Endothelial cell of umbilical vein (primary cell): Measurements from ENCODE around the gene RLN3. TPM values are rescaled to one million over a fixed set of nuclear protein-coding genes. Genes with fewer than 3 reads are reported as not detected.

Source experiments
- BruUV-seq: library from RNA; stranded (reverse); fragments of 400-500 nt; replicated peaks from 2 replicates; lab custom pipeline; 2021; lab: Mats Ljungman, UMichigan
- CTCF ChIA-PET: fragments of 300-600, 350-600 bp; sonication (Branson Sonifier 250); formaldehyde crosslinking; loops from one replicate; lab custom pipeline; 2021; ENCODE audit warnings: antibody characterized with exemption, inconsistent platforms; lab: Charles Lee
- POLR2A ChIA-PET: fragments of 300-600, 350-600 bp; sonication (Branson Sonifier 250); formaldehyde crosslinking; loops from one replicate; lab custom pipeline; 2021; ENCODE audit warnings: antibody characterized with exemption, inconsistent platforms; lab: Charles Lee
- DNase-seq: peaks from one replicate; pipeline ENCODE4 v3.0.0-alpha.2; 2011; ENCODE audit warnings: low read depth, low spot score
- FAIRE-seq: peaks from 2 replicates; lab custom pipeline; 2011; peaks lifted over from hg19 to GRCh38; lab: Jason Lieb, UNC
- H2AFZ ChIP-seq: 2 replicates; pipeline ENCODE4 v1.6.0; 2012; ENCODE audit warnings: low read depth, low read length, control low read depth, inconsistent platforms
- H3K27ac ChIP-seq: 2 replicates; pipeline ENCODE4 v1.5.1; 2011; ENCODE audit warnings: low read depth, mild to moderate bottlenecking, control low read depth, low read length, moderate library complexity; ENCODE audit not compliant: insufficient read depth
- H3K27me3 ChIP-seq, 2 experiments: 2 replicates each; pipeline versions ENCODE4 v1.6.0 to v1.6.1; 2011; ENCODE audit warnings: low read length in 2 of 2, mixed read lengths in 1 of 2; ENCODE audit not compliant: control insufficient read depth in 2 of 2, insufficient read depth in 2 of 2
- H3K36me3 ChIP-seq, 2 experiments: 2 replicates in 1 of 2; 3 replicates in 1 of 2; pipeline ENCODE4 v1.5.1; 2011; ENCODE audit warnings: low read length in 2 of 2, mild to moderate bottlenecking in 1 of 2, moderate library complexity in 1 of 2; ENCODE audit not compliant: control insufficient read depth in 2 of 2, insufficient read depth in 2 of 2; ENCODE audit errors: extremely low read depth in 1 of 2
- H3K4me1 ChIP-seq: 3 replicates; pipeline ENCODE4 v1.5.1; 2011; ENCODE audit warnings: mild to moderate bottlenecking, low read length; ENCODE audit not compliant: control insufficient read depth, insufficient read depth; ENCODE audit errors: extremely low read depth
- H3K4me2 ChIP-seq: 2 replicates; pipeline ENCODE4 v1.6.1; 2011; ENCODE audit warnings: low read length, control low read depth, mixed read lengths; ENCODE audit not compliant: insufficient read depth
- H3K4me3 ChIP-seq, 3 experiments: fragments of 200-600 bp in 1 of 3; sonication (generic), shearing (Covaris generic) in 1 of 3; replicated peaks in 1 of 3; 2 replicates each; pipeline ENCODE4 v1.5.1; 2011 to 2016; ENCODE audit warnings: control low read depth in 3 of 3, low read length in 3 of 3, mild to moderate bottlenecking in 2 of 3, inconsistent platforms in 1 of 3, low read depth in 1 of 3, moderate library complexity in 1 of 3; ENCODE audit not compliant: insufficient read depth in 1 of 3
- H3K79me2 ChIP-seq: 2 replicates; pipeline ENCODE4 v1.6.0; 2012; ENCODE audit warnings: low read length, inconsistent platforms; ENCODE audit not compliant: control insufficient read depth, insufficient read depth
- H3K9ac ChIP-seq: replicated peaks from 2 replicates; pipeline ENCODE3; 2011; ENCODE audit warnings: low read length, control low read depth; ENCODE audit not compliant: insufficient read depth; ENCODE audit errors: extremely low read depth
- H3K9me1 ChIP-seq: replicated peaks from 3 replicates; pipeline ENCODE4 v1.6.0; 2011; ENCODE audit warnings: mild to moderate bottlenecking, low read length; ENCODE audit not compliant: control insufficient read depth, insufficient read depth; ENCODE audit errors: extremely low read depth
- H3K9me3 ChIP-seq: replicated peaks from 2 replicates; pipeline ENCODE4 v1.5.1; 2012; ENCODE audit warnings: low read length, inconsistent platforms; ENCODE audit not compliant: control insufficient read depth, insufficient read depth
- H4K20me1 ChIP-seq: replicated peaks from 2 replicates; pipeline ENCODE3; 2011; ENCODE audit warnings: mild to moderate bottlenecking, low read length; ENCODE audit not compliant: control insufficient read depth, insufficient read depth; ENCODE audit errors: extremely low read depth
- FOS ChIP-seq: IDR thresholded peaks from 2 replicates; pipeline ENCODE4 v1.6.1; 2011; ENCODE audit warnings: mild to moderate bottlenecking, low read length, moderate library complexity, borderline replicate concordance; ENCODE audit not compliant: insufficient read depth
- GATA2 ChIP-seq: IDR thresholded peaks from 2 replicates; pipeline ENCODE4 v1.7.0; 2011; ENCODE audit warnings: low read depth, mild to moderate bottlenecking, moderate library complexity, mixed read lengths, low read length; ENCODE audit not compliant: insufficient read length, insufficient read depth
- JUN ChIP-seq: IDR thresholded peaks from 2 replicates; pipeline ENCODE4 v1.6.1; 2011; ENCODE audit warnings: borderline replicate concordance, low read depth; ENCODE audit not compliant: insufficient read length, insufficient read depth
- POLR2A ChIP-seq: IDR thresholded peaks from 2 replicates; pipeline ENCODE4 v1.6.1; 2012; ENCODE audit warnings: low read depth, mild to moderate bottlenecking, control low read depth, low read length
- POLR2AphosphoS5 ChIP-seq: IDR thresholded peaks from 2 replicates; pipeline ENCODE4 v1.6.1; 2012; ENCODE audit warnings: low read depth, mild to moderate bottlenecking, control low read depth, low read length, moderate library complexity; ENCODE audit not compliant: insufficient read depth
- dilution Hi-C: fragments of 300-500 bp; cut with MboI; formaldehyde crosslinking; loops from one replicate; pipeline ENCODE4 v1.15.0; 2019; ENCODE audit warnings: low sequenced_read_pairs; ENCODE audit not compliant: extremely low pct_ligation_motif_present
- intact Hi-C: fragments of 100-400 bp; cut with micrococcal nuclease; formaldehyde crosslinking; loops from one replicate; pipeline ENCODE4 v1.10.0; 2022
- polyA plus RNA-seq, 4 experiments: library from polyadenylated mRNA; depleted of rRNA in 3 of 4; stranded (reverse) in 3 of 4; unstranded in 1 of 4; fragments of >200 nt; gene quantifications; 2 replicates each; pipeline versions ENCODE4 v1.2.1 to v1.2.3, GENCODE V29; 2011 to 2012; ENCODE audit warnings: missing spikeins in 1 of 4
- total RNA-seq: library from RNA; stranded (reverse); gene quantifications from 2 replicates; pipeline ENCODE4 v1.2.3, GENCODE V29; 2021
- TF ChIP-seq, protein P1 (sequence below): IDR thresholded peaks from 2 replicates; pipeline ENCODE4 v1.6.1; 2011; ENCODE audit not compliant: insufficient read depth, insufficient read length

The RLN3 gene
- total and polyA plus RNA-seq, 2 donors (not counting 3 experiments of a cell fraction or from before 2014, with no cell fraction given): not detected

DNA sequence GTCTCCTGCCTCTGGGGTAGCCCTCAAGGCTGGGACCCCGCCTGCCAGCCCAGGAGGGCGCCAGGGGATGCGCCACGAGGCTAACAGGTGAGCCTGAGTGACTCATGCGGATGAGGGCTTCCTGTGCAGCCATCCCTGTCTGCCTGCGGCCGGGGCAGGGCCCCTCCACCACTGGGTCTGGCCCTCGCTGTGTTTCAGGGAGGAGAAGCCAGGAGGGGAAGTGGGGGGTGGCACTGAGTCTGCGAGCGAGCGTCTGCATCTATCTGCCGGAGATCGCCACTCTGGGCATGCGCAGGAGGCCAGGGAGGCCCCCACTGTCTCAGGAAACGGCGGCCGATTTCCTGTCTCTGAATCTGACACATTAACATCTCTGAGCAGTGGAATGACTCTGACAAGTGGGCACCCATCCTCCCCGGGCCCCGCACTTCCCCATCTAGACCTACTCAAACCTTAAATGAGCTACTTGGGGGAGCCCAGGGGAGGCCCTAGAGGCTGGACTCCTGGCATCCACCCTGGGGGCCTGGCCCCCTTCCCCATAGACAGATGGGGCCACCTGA is 41.5 kb upstream of the RLN3 start:
- peak; percentile 90 for DNase-seq
- Histone ChIP-seq H3K9me1 (no peaks in the 10 kb centered on the region), H4K20me1 (no peaks in the 10 kb centered on the region), H3K9me3 (no peaks in the 10 kb centered on the region), H3K4me1 (peaks cover 22% of the 10 kb centered on the region), H3K4me2 (peak overlapping the region; percentile 81), H3K4me3 (peak overlapping the region in 1 of 3 experiments; percentile 15), H3K27me3 (no peaks in the 10 kb centered on the region), H3K36me3 (peaks cover 0 to 2% of the 10 kb centered on the region in 2 experiments), H2AFZ (peak overlapping the region; percentile 84), H3K79me2 (no peaks in the 10 kb centered on the region), H3K27ac (peak overlapping the region; percentile 84), H3K9ac (peak overlapping the region; percentile 65)
- intact Hi-C loops: loop anchor here (1.0 to 2.0 kb wide), 4 partner anchors 8 to 46 kb away; partner anchors contain the start of genes DCAF15 and RFX1
- no TSS peak for BruUV-seq
- TF ChIP-seq POLR2A (peak; percentile 58), FOS (peak; percentile 46), POLR2AphosphoS5 (peak; percentile 92), GATA2 (no peak), JUN (no peak)
- TF ChIP-seq, protein P1, sequence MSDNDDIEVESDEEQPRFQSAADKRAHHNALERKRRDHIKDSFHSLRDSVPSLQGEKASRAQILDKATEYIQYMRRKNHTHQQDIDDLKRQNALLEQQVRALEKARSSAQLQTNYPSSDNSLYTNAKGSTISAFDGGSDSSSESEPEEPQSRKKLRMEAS: no peak
- FAIRE-seq: peak; percentile 97
- CTCF ChIA-PET: interaction anchor here (0.5 to 1.7 kb wide), 2 partner anchors 12 to 63 kb away, joined by 3 read pairs; no protein-coding TSS in a partner anchor
- dilution Hi-C loops: no loop called here
- POLR2A ChIA-PET: interaction anchor here (1.4 kb wide), 1 partner anchor 30 kb away, joined by 3 read pairs; no protein-coding TSS in a partner anchor
